Coronary artery (tissue), 2 donors: Measurements from ENCODE around the gene GALNT18.

ENCODE experiments used
- DNase-seq: peaks from one replicate; pipeline ENCODE4 v3.0.0-alpha.2; 2017; ENCODE audit warnings: low spot score
- H3K27ac ChIP-seq, 2 donors: fragments of 200-600 bp; sonication (generic); one replicate each; pipeline ENCODE4 v1.5.1; 2016 to 2019
- H3K4me3 ChIP-seq: fragments of 200-600 bp; sonication (generic); 2 replicates; pipeline ENCODE4 v1.5.1; 2016; ENCODE audit warnings: mild to moderate bottlenecking, moderate library complexity
- TF ChIP-seq, protein P1 (sequence below): fragments of 200-600 bp; sonication (generic); IDR thresholded peaks from one replicate; pipeline ENCODE4 v1.5.1; 2019; ENCODE audit warnings: antibody characterized with exemption

Gene GALNT18

DNA sequence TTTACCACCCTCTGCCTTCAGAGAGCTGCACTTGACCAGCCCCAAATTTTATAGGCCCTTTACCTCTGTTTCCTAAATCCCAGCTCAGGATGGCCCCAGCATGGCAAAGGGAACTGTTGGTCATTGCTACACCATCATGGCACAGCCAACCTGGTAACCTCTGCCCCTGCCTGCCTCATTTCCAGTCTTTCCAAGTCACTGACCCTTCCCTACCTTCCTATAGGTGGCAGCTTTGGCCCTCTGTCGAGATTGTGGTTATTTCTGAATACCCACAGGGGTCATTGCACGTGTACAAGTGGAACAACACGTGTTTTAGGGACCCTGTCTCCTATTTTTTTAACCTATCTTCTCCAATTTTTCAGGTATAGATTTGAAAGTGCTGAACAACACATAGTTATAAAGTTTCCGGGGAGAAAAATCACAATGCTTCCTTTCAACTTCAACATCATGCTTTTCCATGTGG is 2.8 kb downstream of the GALNT18 start:
- H3K4me3 ChIP-seq = peak overlapping the region; percentile 89
- TF ChIP-seq, protein P1, sequence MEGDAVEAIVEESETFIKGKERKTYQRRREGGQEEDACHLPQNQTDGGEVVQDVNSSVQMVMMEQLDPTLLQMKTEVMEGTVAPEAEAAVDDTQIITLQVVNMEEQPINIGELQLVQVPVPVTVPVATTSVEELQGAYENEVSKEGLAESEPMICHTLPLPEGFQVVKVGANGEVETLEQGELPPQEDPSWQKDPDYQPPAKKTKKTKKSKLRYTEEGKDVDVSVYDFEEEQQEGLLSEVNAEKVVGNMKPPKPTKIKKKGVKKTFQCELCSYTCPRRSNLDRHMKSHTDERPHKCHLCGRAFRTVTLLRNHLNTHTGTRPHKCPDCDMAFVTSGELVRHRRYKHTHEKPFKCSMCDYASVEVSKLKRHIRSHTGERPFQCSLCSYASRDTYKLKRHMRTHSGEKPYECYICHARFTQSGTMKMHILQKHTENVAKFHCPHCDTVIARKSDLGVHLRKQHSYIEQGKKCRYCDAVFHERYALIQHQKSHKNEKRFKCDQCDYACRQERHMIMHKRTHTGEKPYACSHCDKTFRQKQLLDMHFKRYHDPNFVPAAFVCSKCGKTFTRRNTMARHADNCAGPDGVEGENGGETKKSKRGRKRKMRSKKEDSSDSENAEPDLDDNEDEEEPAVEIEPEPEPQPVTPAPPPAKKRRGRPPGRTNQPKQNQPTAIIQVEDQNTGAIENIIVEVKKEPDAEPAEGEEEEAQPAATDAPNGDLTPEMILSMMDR = no peak
- H3K27ac ChIP-seq = peak overlapping the region; percentile 67 to 87
- no peak for DNase-seq

GRCh38 chr11:11615086-11615485 is 6.7 kb downstream of the GALNT18 start:
- Histone ChIP-seq H3K27ac (peak overlapping the region in 1 of 2 donors; percentile 24), H3K4me3 (no peak overlapping the region)
- TF ChIP-seq, protein P1 = no peak
- DNase-seq = no peak

DNA sequence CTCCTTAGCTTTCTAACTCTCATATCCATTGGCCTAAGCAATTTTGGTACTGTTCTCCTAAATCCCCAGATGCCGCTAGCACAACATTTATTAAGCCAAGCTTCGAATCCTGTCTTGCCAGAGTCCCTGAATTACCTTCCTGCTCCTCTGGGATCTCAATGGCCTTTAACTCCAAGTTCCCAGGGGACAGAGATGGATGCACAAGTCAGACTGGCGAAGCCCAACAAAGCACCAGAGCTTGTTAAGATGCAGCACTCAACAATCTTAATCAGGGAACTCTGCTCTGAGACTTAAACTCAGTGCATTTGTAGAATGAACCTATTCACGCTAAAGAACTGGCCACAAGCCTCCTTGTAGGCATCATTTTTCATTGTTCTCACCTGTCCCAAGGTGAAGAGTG is 9.4 kb downstream of the GALNT18 start:
- TF ChIP-seq, protein P1 = no peak
- DNase-seq = no peak
- Histone ChIP-seq H3K4me3 (no peak overlapping the region), H3K27ac (no peak overlapping the region)

DNA sequence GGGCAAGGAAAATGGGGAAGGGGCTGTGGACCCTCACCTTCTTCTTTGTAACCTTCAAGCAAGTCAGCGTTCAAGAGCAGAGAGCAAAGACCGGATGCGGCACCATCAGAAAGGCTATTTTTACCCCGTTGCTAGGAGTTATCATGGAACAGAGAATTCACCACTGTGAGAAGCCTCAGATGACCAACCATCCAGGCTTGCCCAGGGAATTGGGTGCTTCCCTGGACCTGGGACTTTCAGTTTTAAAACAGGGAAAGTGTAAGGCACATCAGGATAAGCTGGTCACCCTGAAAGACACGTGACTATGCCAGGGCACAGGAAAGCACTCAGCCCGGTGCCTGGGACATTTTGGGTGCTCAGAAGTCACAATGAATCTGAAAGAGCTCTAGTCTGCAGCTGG is 10.4 kb downstream of the GALNT18 start:
- TF ChIP-seq, protein P1 = no peak
- Histone ChIP-seq H3K27ac (peak overlapping the region; percentile 62 to 71), H3K4me3 (peak overlapping the region; percentile 29)
- DNase-seq = peak; percentile 81

DNA sequence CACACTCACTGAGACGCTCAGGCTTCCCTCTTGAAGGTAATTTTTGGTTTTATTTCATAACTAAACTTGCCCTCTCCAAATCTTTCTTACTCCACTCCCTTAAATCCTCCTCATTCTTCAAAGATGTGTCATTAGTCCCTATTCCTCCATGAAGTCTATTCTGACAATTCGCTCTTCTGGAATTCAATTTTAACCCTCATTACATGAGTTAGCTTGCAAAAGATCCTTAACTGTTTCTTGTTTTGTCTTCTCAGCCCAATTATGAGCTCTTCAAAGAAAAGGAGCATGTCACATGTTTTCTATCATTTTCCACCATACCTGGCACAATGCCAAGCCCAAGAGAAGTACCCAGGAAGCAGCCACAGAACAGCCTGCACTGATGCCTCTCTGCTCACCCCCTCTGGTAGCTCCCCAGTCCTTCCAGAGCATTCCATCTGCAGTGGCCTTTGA is 13.0 kb downstream of the GALNT18 start:
- Histone ChIP-seq H3K4me3 (no peak overlapping the region), H3K27ac (peak overlapping the region; percentile 1 to 52)
- no peak for DNase-seq
- TF ChIP-seq, protein P1 = no peak

GRCh38 chr11:11607772-11608171 is 14.0 kb downstream of the GALNT18 start:
- DNase-seq = no peak
- Histone ChIP-seq H3K27ac (no peak overlapping the region), H3K4me3 (no peak overlapping the region)
- TF ChIP-seq, protein P1 = no peak

DNA sequence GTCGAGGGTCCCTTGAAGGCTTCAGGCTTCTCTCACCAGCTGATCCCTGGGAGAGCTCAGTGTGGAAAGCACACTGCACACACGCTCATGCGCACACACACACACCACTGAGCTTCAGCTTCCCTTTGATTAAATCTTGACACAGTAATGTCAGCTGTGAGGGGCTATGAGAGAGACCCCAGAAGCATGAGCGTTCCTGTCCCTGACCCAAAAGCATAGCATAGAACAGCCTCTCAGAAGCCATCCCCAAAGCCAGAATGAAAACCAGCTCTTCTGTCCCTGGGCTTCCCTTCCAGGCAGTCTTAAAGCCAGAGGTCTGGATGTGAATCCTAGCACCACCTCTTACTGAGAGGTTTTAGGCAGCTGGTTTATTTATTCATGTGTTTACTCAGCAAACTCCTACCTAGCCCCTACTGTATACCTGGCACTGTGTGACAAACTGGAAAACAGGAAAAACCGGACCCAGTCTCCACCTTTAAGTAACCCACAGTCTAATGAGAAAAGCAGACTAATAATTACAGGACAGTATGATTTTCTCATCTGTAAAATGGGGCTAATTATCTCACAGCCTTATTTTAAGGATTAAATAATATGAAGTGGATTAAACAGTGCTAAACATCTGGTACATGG is 15.9 kb downstream of the GALNT18 start:
- no peak overlapping the region for H3K27ac ChIP-seq
- no peak for DNase-seq
- no peak overlapping the region for H3K4me3 ChIP-seq
- TF ChIP-seq, protein P1 = no peak
